ENCODE measurements around the gene LYRM4. TPM values are rescaled to one million over a fixed set of nuclear protein-coding genes. Genes with fewer than 3 reads are reported as not detected.
A peak's percentile ranks its signal among the peaks of the same experiment; 100 is the strongest.

LYRM4 gene
- polyA plus RNA-seq, 2 of the 4 experiments (the other 2 are of a cell fraction) = 25.6 to 43.3 TPM

DNA sequence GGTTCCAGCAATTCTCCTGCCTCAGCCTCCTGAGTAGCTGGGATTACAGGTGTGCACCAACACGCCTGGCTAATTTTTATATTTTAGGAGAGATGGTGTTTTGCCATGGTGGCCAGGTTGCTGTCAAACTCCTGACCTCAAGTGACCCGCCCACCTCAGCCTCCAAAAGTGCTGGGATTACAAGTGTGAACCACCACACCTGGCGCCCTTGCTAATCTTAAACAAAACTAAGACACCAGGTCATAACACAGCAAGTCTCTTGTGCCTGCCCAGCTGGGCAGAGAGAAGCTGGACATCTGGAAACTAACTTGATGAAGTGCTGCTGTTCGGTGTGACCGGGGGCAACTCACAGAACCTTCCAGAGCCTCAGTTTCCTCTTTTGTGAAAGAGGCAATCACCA, 107.6 kb downstream of the LYRM4 start:
- no peak for ATAC-seq
- CTCF ChIA-PET = interaction anchor here (4.0 kb wide), 1 partner anchor 10 kb away, joined by 18 read pairs; no protein-coding TSS in a partner anchor
- POLR2A ChIA-PET = no interaction called here
- Histone ChIP-seq H3K27ac (no peak overlapping the region), H3K4me3 (no peak overlapping the region), H3K9me3 (no peaks in the 10 kb centered on the region), H3K4me2 (no peak overlapping the region), H3K4me1 (peaks cover 4% of the 10 kb centered on the region; the same call in 1 of the 3 replicates)
- no peak for FAIRE-seq
- TF ChIP-seq, protein P1, sequence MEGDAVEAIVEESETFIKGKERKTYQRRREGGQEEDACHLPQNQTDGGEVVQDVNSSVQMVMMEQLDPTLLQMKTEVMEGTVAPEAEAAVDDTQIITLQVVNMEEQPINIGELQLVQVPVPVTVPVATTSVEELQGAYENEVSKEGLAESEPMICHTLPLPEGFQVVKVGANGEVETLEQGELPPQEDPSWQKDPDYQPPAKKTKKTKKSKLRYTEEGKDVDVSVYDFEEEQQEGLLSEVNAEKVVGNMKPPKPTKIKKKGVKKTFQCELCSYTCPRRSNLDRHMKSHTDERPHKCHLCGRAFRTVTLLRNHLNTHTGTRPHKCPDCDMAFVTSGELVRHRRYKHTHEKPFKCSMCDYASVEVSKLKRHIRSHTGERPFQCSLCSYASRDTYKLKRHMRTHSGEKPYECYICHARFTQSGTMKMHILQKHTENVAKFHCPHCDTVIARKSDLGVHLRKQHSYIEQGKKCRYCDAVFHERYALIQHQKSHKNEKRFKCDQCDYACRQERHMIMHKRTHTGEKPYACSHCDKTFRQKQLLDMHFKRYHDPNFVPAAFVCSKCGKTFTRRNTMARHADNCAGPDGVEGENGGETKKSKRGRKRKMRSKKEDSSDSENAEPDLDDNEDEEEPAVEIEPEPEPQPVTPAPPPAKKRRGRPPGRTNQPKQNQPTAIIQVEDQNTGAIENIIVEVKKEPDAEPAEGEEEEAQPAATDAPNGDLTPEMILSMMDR (IDR thresholded peaks at IDR 0.05) = no peak
- TF ChIP-seq KDM1A (IDR thresholded peaks at IDR 0.05; ENCODE audit: low read depth) (no peak), SREBF2 (IDR thresholded peaks at IDR 0.05) (no peak), EHF (CRISPR knock-in tag; IDR thresholded peaks at IDR 0.05) (no peak), NFE2L2 (conservative IDR thresholded peaks at IDR 0.05; ENCODE audit: low read length) (no peak)
- no peak for DNase-seq (ENCODE audit: low read depth in 1 of 2, low spot score in 1 of 2)
- 97% methylated on average over 4 of the region's 5 CpGs for WGBS (ENCODE audit: missing lambda C conversion rate)

GRCh38 chr6:5152460-5152859, 108.3 kb downstream of the LYRM4 start:
- no peak overlapping the region for H3K4me3 ChIP-seq
- no peaks in the 10 kb centered on the region for H3K9me3 ChIP-seq
- H3K27ac ChIP-seq = no peak overlapping the region
- FAIRE-seq (no peak), ATAC-seq (no peak), DNase-seq (ENCODE audit: low read depth in 1 of 2, low spot score in 1 of 2) (no peak)
- POLR2A ChIA-PET = no interaction called here
- WGBS (ENCODE audit: missing lambda C conversion rate) = 83% methylated on average over 8 of the region's 9 CpGs
- CTCF ChIA-PET = interaction anchor here (2.0 to 4.0 kb wide), 2 partner anchors 9 to 227 kb away, joined by 7 to 18 read pairs; no protein-coding TSS in a partner anchor
- TF ChIP-seq TP53 (CRISPR knock-in tag; IDR thresholded peaks at IDR 0.05) (no peak), EHMT2 (IDR thresholded peaks at IDR 0.05; ENCODE audit: low read depth) (no peak), CHD4 (IDR thresholded peaks at IDR 0.05; ENCODE audit: borderline replicate concordance) (no peak), PBX3 (IDR thresholded peaks at IDR 0.05) (no peak)
- H3K4me2 ChIP-seq = no peak overlapping the region; the same call in 2 of the 3 replicates
- H3K4me1 ChIP-seq = peaks cover 4% of the 10 kb centered on the region; the same call in 1 of the 3 replicates

DNA sequence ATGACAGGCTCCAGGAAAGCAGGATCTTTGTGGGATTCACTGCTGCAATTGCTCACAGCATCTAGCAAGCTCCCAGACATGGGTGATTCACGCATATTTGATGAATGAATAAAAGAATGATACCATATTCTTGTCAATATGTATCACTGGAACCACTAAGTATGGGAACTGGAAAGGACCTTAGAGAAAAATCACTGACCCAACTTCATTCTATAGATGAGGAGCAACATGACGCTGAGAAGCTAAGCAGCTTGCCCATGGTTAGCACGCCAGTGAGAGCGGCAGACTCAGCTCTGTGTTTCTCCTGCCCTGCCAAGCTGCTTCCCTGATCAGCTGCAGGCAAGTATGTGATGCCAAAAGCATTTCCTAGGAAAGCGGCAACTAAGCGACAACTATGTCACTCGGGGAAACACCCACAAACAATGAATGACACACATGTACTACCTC, 108.8 kb downstream of the LYRM4 start:
- ChIA-PET POLR2A (no interaction called here), CTCF (interaction anchor here (2.0 to 4.0 kb wide), 2 partner anchors 9 to 227 kb away, joined by 7 to 18 read pairs; no protein-coding TSS in a partner anchor)
- peak in 1 of 2 experiments; percentile 59; a peak in 3 of 6 replicates for ATAC-seq
- H3K4me2 ChIP-seq = peak overlapping the region; percentile 23; the same call in 1 of the 3 replicates
- no peaks in the 10 kb centered on the region for H3K9me3 ChIP-seq
- no peak overlapping the region for H3K27ac ChIP-seq
- 78% methylated on average over 5 of the region's 7 CpGs for WGBS (ENCODE audit: missing lambda C conversion rate)
- DNase-seq (ENCODE audit: low read depth in 1 of 2, low spot score in 1 of 2) = peak in 1 of 2 experiments; percentile 3
- TF ChIP-seq KDM1A (IDR thresholded peaks at IDR 0.05; ENCODE audit: low read depth) = no peak
- TF ChIP-seq, protein P2, sequence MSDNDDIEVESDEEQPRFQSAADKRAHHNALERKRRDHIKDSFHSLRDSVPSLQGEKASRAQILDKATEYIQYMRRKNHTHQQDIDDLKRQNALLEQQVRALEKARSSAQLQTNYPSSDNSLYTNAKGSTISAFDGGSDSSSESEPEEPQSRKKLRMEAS (IDR thresholded peaks at IDR 0.05) = no peak
- no peak for TF ChIP-seq USF2 (IDR thresholded peaks at IDR 0.05)
- TF ChIP-seq SMC3 (IDR thresholded peaks at IDR 0.05) = no peak
- H3K4me3 ChIP-seq = no peak overlapping the region
- no peak for FAIRE-seq
- peaks cover 4% of the 10 kb centered on the region; the same call in 1 of the 3 replicates for H3K4me1 ChIP-seq

DNA sequence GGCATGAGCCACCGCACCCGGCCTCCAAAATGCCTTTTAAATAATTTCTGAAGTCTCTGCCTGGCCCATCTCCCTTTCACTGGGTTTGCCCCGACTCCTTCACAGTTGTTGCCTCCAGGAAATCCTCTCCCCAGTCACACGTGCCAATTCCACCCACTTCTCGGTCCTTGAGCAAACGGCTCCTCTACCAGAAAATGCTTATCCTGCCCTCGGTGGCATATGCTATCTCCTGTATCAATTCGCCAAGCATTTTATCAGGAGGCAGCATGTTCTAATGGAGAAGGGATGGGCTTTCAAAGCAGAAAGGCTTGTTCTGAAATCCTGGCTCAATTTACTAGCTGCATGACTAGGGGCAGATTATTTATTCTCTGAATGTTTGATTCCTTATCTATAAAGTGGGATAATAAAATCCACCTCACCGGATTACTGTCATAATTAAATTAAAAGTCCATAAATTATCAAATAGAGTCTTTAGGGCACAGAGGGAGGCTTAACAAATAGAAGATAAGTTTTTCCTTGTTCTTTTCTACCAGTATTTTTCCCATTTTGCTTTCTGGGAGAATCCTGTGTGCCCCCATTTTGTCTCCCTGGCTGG, 109.3 kb downstream of the LYRM4 start:
- no peak for TF ChIP-seq HOXB5 (CRISPR knock-in tag; IDR thresholded peaks at IDR 0.05)
- FAIRE-seq = no peak
- peaks cover 4% of the 10 kb centered on the region; the same call in 1 of the 3 replicates for H3K4me1 ChIP-seq
- no peaks in the 10 kb centered on the region for H3K9me3 ChIP-seq
- ATAC-seq = no peak
- no peak overlapping the region for H3K27ac ChIP-seq
- H3K4me3 ChIP-seq = no peak overlapping the region
- ChIA-PET CTCF (interaction anchor here (2.0 to 4.0 kb wide), 2 partner anchors 8 to 228 kb away, joined by 7 to 18 read pairs; no protein-coding TSS in a partner anchor), POLR2A (no interaction called here)
- whole genome bisulfite sequencing (ENCODE audit: missing lambda C conversion rate) = 90% methylated on average over 9 of the region's 9 CpGs
- H3K4me2 ChIP-seq = no peak overlapping the region
- no peak for DNase-seq (ENCODE audit: low read depth in 1 of 2, low spot score in 1 of 2)

All from A549 (cell line).